ENCODE measurements around the gene SEC14L5. TPM values are rescaled to one million over a fixed set of nuclear protein-coding genes. Genes with fewer than 3 reads are reported as not detected.

Gene SEC14L5
- total RNA-seq: 0.41 TPM

GRCh38 chr16:4957720-4958509 is at the start of gene SEC14L5:
TSS of gene SEC14L5 (plus strand) at chr16:4958330. CDS start at chr16:4959324, 994 bp downstream.
- DNase-seq (ENCODE audit: low spot score in 2 of 2): peak; percentile 94 to 98
- FAIRE-seq: no peak

GRCh38 chr16:4908854-4909401 is 49.2 kb upstream of the SEC14L5 start:
- FAIRE-seq: no peak
- DNase-seq (ENCODE audit: low spot score in 2 of 2): no peak

GRCh38 chr16:4909825-4910224 is 48.3 kb upstream of the SEC14L5 start:
- DNase-seq (ENCODE audit: low spot score in 2 of 2): no peak
- no peak for FAIRE-seq

- FAIRE-seq (no peak), DNase-seq (ENCODE audit: low spot score in 2 of 2) (no peak)
Measured at GRCh38 chr16:4910828-4911227, 47.3 kb upstream of the SEC14L5 start.

- FAIRE-seq (no peak), DNase-seq (ENCODE audit: low spot score in 2 of 2) (no peak)
Measured at GRCh38 chr16:4911970-4912386, 46.2 kb upstream of the SEC14L5 start.

- no peak for DNase-seq (ENCODE audit: low spot score in 2 of 2)
- no peak for FAIRE-seq
Measured at GRCh38 chr16:4913130-4913773, 44.9 kb upstream of the SEC14L5 start.

GRCh38 chr16:4913774-4914525 is 44.2 kb upstream of the SEC14L5 start:
- FAIRE-seq: no peak
- DNase-seq (ENCODE audit: low spot score in 2 of 2): no peak

GRCh38 chr16:4914528-4915225 is 43.5 kb upstream of the SEC14L5 start:
- FAIRE-seq (no peak), DNase-seq (ENCODE audit: low spot score in 2 of 2) (no peak)

GRCh38 chr16:4915226-4915761 is 42.8 kb upstream of the SEC14L5 start:
- FAIRE-seq (no peak), DNase-seq (ENCODE audit: low spot score in 2 of 2) (no peak)

GRCh38 chr16:4917117-4917516 is 41.0 kb upstream of the SEC14L5 start:
- no peak for DNase-seq (ENCODE audit: low spot score in 2 of 2)

GRCh38 chr16:4918781-4919251 is 39.3 kb upstream of the SEC14L5 start:
- DNase-seq (ENCODE audit: low spot score in 2 of 2) (no peak), FAIRE-seq (no peak)

More at GRCh38 chr16:4917117-4917516, 41.0 kb upstream of the SEC14L5 start:
- no peak for FAIRE-seq

- no peak for FAIRE-seq
- DNase-seq (ENCODE audit: low spot score in 2 of 2): no peak
Measured at GRCh38 chr16:4920826-4921225, 37.3 kb upstream of the SEC14L5 start.

- DNase-seq (ENCODE audit: low spot score in 2 of 2) (no peak), FAIRE-seq (no peak)
Measured at GRCh38 chr16:4922721-4923342, 35.3 kb upstream of the SEC14L5 start.

- FAIRE-seq (no peak), DNase-seq (ENCODE audit: low spot score in 2 of 2) (no peak)
Measured at GRCh38 chr16:4923853-4924252, 34.3 kb upstream of the SEC14L5 start.

- DNase-seq (ENCODE audit: low spot score in 2 of 2) (no peak), FAIRE-seq (no peak)
Measured at GRCh38 chr16:4924593-4925292, 33.4 kb upstream of the SEC14L5 start.

- no peak for FAIRE-seq
Measured at GRCh38 chr16:4925293-4925607, 32.9 kb upstream of the SEC14L5 start.

GRCh38 chr16:4925791-4926190 is 32.3 kb upstream of the SEC14L5 start:
- FAIRE-seq: no peak
- no peak for DNase-seq (ENCODE audit: low spot score in 2 of 2)

More at GRCh38 chr16:4925293-4925607, 32.9 kb upstream of the SEC14L5 start:
- DNase-seq (ENCODE audit: low spot score in 2 of 2): no peak

- no peak for FAIRE-seq
Measured at GRCh38 chr16:4926928-4927327, 31.2 kb upstream of the SEC14L5 start.

GRCh38 chr16:4927661-4928060 is 30.5 kb upstream of the SEC14L5 start:
- DNase-seq (ENCODE audit: low spot score in 2 of 2) (no peak), FAIRE-seq (no peak)

More at GRCh38 chr16:4926928-4927327, 31.2 kb upstream of the SEC14L5 start:
- no peak for DNase-seq (ENCODE audit: low spot score in 2 of 2)
